Neuronal stem cell (in vitro differentiated cells): ENCODE measurements around the gene FOXI1.
"Not testable (repeated sequence)": the region's sequence is repeated elsewhere in the genome, so short reads cannot be mapped to it uniquely, and the experiment has no call there.

Experiments
- DNase-seq: peaks from one replicate; pipeline ENCODE4 v3.0.0-alpha.2; 2013; ENCODE audit warnings: low spot score
- H2AFZ ChIP-seq: one replicate; pipeline ENCODE4 v1.6.1; 2013; ENCODE audit warnings: mild to moderate bottlenecking, low read length, inconsistent platforms
- H2AK5ac ChIP-seq: 2 replicates; pipeline ENCODE4 v1.6.1; 2013; ENCODE audit warnings: low read depth, mild to moderate bottlenecking, inconsistent platforms, low read length, moderate library complexity, mixed read lengths
- H2BK120ac ChIP-seq: 2 replicates; pipeline ENCODE4 v1.6.1; 2013; ENCODE audit warnings: low read depth, mild to moderate bottlenecking, inconsistent platforms, low read length, moderate library complexity, mixed read lengths
- H2BK12ac ChIP-seq: one replicate; pipeline ENCODE4 v1.6.1; 2013; ENCODE audit warnings: low read length, inconsistent platforms
- H2BK15ac ChIP-seq: 2 replicates; pipeline ENCODE4 v1.6.1; 2013; ENCODE audit warnings: mild to moderate bottlenecking, low read length, inconsistent platforms, mixed read lengths
- H2BK5ac ChIP-seq: one replicate; pipeline ENCODE4 v1.6.1; 2013; ENCODE audit warnings: inconsistent platforms, mild to moderate bottlenecking, low read length, moderate library complexity
- H3K14ac ChIP-seq: one replicate; pipeline ENCODE4 v1.6.1; 2013; ENCODE audit warnings: low read length, inconsistent platforms
- H3K18ac ChIP-seq: 2 replicates; pipeline ENCODE4 v1.6.1; 2013; ENCODE audit warnings: low read length, inconsistent platforms
- H3K23ac ChIP-seq: 2 replicates; pipeline ENCODE4 v1.6.1; 2013; ENCODE audit warnings: low read depth, mild to moderate bottlenecking, mixed read lengths, low read length, inconsistent platforms; ENCODE audit not compliant: poor library complexity
- H3K27ac ChIP-seq: replicated peaks from 3 replicates; pipeline ENCODE4 v1.5.1; 2013; ENCODE audit warnings: low read length, inconsistent platforms
- H3K27me3 ChIP-seq, 3 experiments: 2 replicates each; pipeline ENCODE4 v1.6.1; 2013; ENCODE audit warnings: low read length in 3 of 3, mild to moderate bottlenecking in 2 of 3, inconsistent platforms in 1 of 3, low read depth in 1 of 3, mixed read lengths in 1 of 3, moderate library complexity in 1 of 3; ENCODE audit not compliant: control insufficient read depth in 3 of 3, insufficient read depth in 3 of 3
- H3K36me3 ChIP-seq, 2 donors: replicated peaks in 1 of 2; 2 replicates each; pipeline ENCODE4 v1.6.1; 2013; ENCODE audit warnings: low read length in 2 of 2; ENCODE audit not compliant: control insufficient read depth in 2 of 2, insufficient read depth in 2 of 2
- H3K4ac ChIP-seq: 2 replicates; pipeline ENCODE4 v1.6.1; 2013; ENCODE audit warnings: inconsistent platforms, mild to moderate bottlenecking, low read length, moderate library complexity
- H3K4me1 ChIP-seq, 2 donors: 1 replicate in 1 of 2; 2 replicates in 1 of 2; pipeline ENCODE4 v1.6.1; 2013; ENCODE audit warnings: low read length in 2 of 2, low read depth in 1 of 2; ENCODE audit not compliant: control insufficient read depth in 2 of 2, insufficient read depth in 1 of 2
- H3K4me2 ChIP-seq: one replicate; pipeline ENCODE4 v1.6.1; 2013; ENCODE audit warnings: mild to moderate bottlenecking, low read length, inconsistent platforms; ENCODE audit not compliant: insufficient read depth, poor library complexity, severe bottlenecking
- H3K4me3 ChIP-seq, 2 donors: 2 replicates each; pipeline ENCODE4 v1.5.1; 2013; ENCODE audit warnings: low read length in 2 of 2, mild to moderate bottlenecking in 2 of 2, inconsistent platforms in 1 of 2, moderate library complexity in 1 of 2
- H3K79me1 ChIP-seq: one replicate; pipeline ENCODE4 v1.6.1; 2013; ENCODE audit warnings: low read depth, mild to moderate bottlenecking, inconsistent platforms, low read length, moderate library complexity
- H3K9ac ChIP-seq: one replicate; pipeline ENCODE4 v1.6.1; 2013; ENCODE audit warnings: mild to moderate bottlenecking, low read depth, low read length, inconsistent platforms; ENCODE audit not compliant: poor library complexity
- H3K9me3 ChIP-seq, 2 donors: replicated peaks in 1 of 2; 2 replicates each; pipeline versions ENCODE3 to v1.6.1; 2013; ENCODE audit warnings: low read length in 2 of 2, mild to moderate bottlenecking in 2 of 2, inconsistent platforms in 1 of 2, low read depth in 1 of 2, mixed read lengths in 1 of 2, moderate library complexity in 1 of 2; ENCODE audit not compliant: control insufficient read depth in 2 of 2, insufficient read depth in 1 of 2
- H4K8ac ChIP-seq: one replicate; pipeline ENCODE4 v1.6.1; 2013; ENCODE audit warnings: low read depth, mild to moderate bottlenecking, inconsistent platforms, low read length, moderate library complexity
- H4K91ac ChIP-seq: one replicate; pipeline ENCODE4 v1.6.1; 2013; ENCODE audit warnings: low read length, low read depth, mild to moderate bottlenecking, inconsistent platforms; ENCODE audit not compliant: poor library complexity
- WGBS, 2 donors: extraction: QIAGEN DNeasy Blood & Tissue Kit; methylation state at CpG; one replicate each; pipeline ENCODE4 v1.1.7; 2013; ENCODE audit warnings: missing lambda C conversion rate in 2 of 2, mixed read lengths in 1 of 2; ENCODE audit not compliant: insufficient read length in 2 of 2, insufficient replicate concordance in 1 of 2; ENCODE audit errors: extremely low coverage in 2 of 2; 5-methylcytosine and 5-hydroxymethylcytosine counted together

Gene FOXI1

GRCh38 chr5:170138273-170138672 lies 32.6 kb downstream of the FOXI1 start:
- H3K36me3 ChIP-seq: no peaks in the 10 kb centered on the region
- DNase-seq: no peak
- H3K27me3 ChIP-seq: no peaks in the 10 kb centered on the region
- H3K18ac ChIP-seq: no peak overlapping the region
- H2BK5ac ChIP-seq: no peak overlapping the region
- H3K4me1 ChIP-seq: no peaks in the 10 kb centered on the region
- no peak overlapping the region for H3K4me3 ChIP-seq
- no CpG with 5 or more reads among the region's 4 CpGs for WGBS, 2 donors
- H4K91ac ChIP-seq: no peak overlapping the region
- H2AFZ ChIP-seq: no peak overlapping the region
- H3K79me1 ChIP-seq: no peaks in the 10 kb centered on the region
- no peak overlapping the region for H2BK120ac ChIP-seq
- no peak overlapping the region for H2AK5ac ChIP-seq
- no peak overlapping the region for H3K27ac ChIP-seq
- H2BK12ac ChIP-seq: no peak overlapping the region
- no peak overlapping the region for H4K8ac ChIP-seq
- H3K23ac ChIP-seq: no peak overlapping the region
- H2BK15ac ChIP-seq: no peak overlapping the region
- no peak overlapping the region for H3K9ac ChIP-seq
- H3K14ac ChIP-seq: no peak overlapping the region
- H3K4ac ChIP-seq: no peak overlapping the region
- no peaks in the 10 kb centered on the region for H3K9me3 ChIP-seq
- no peak overlapping the region for H3K4me2 ChIP-seq

DNA sequence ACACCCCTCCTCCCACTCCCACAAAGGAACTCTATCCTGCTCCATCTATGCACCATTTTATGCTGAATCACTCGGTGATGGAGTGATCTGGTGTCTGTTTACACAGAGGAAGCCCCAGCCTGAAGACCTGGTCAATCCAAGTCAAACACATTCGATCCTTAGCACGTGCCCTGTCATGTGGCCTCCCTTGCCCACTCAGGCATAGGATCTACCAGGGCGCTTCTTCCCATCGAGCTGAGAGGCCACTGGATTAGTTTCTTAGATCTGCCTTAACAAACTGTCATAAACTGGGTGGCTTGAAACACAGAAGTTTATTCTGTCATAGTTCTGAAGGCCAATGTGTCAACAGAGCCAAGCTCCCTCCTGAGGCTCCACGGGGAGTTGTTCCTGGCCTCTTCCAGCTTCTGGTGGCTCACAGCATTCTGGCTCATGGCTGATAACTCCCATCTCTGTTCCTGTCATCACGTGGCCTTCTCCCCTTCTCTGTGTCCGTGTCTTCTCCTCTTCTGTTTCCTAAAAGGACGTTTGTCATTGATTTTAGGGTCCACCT lies 34.2 kb downstream of the FOXI1 start:
- Histone ChIP-seq H3K4me2 (no peak overlapping the region), H3K14ac (no peak overlapping the region), H2BK120ac (no peak overlapping the region), H2BK12ac (no peak overlapping the region), H3K9ac (no peak overlapping the region), H3K23ac (no peak overlapping the region), H4K91ac (no peak overlapping the region), H3K18ac (no peak overlapping the region), H3K4ac (no peak overlapping the region), H4K8ac (no peak overlapping the region), H3K27ac (no peak overlapping the region), H3K4me1 (no peaks in the 10 kb centered on the region), H2BK5ac (no peak overlapping the region), H3K9me3 (no peaks in the 10 kb centered on the region), H2AFZ (no peak overlapping the region), H2AK5ac (no peak overlapping the region), H3K4me3 (no peak overlapping the region), H3K79me1 (no peaks in the 10 kb centered on the region), H3K27me3 (no peaks in the 10 kb centered on the region), H2BK15ac (no peak overlapping the region), H3K36me3 (no peaks in the 10 kb centered on the region)
- WGBS, 2 donors: no CpG with 5 or more reads among the region's 9 CpGs
- no peak for DNase-seq

DNA sequence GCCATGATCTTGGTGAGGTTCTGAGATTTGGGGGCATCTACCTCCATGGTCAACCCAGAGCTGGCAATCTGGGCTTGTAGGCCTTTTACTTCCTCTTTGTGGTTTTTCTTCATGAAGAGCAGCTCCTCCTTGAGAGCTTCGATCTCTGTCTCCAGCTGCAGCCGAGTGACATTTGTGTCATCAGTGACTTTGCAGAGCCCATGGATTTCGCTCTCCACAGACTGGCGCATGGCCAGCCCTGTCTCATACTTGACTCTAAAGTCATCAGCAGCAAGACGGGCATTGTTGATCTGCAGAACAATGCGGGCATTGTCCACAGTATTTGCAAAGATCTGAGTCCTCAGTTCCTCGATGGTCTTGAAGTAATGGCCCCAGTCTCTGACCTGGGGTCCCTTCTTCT lies 35.5 kb downstream of the FOXI1 start:
- H3K4me1 ChIP-seq, H2BK15ac ChIP-seq, H2BK120ac ChIP-seq, H3K27ac ChIP-seq, H3K23ac ChIP-seq, H2AK5ac ChIP-seq, H3K9me3 ChIP-seq, H3K4me2 ChIP-seq, DNase-seq, H3K79me1 ChIP-seq, H3K36me3 ChIP-seq, H3K27me3 ChIP-seq, H2BK12ac ChIP-seq, H3K18ac ChIP-seq, H4K8ac ChIP-seq, H3K4ac ChIP-seq, H2BK5ac ChIP-seq, H3K14ac ChIP-seq, H4K91ac ChIP-seq, H3K9ac ChIP-seq, H3K4me3 ChIP-seq, H2AFZ ChIP-seq: not testable (repeated sequence)
- WGBS, 2 donors: no CpG with 5 or more reads among the region's 7 CpGs

DNA sequence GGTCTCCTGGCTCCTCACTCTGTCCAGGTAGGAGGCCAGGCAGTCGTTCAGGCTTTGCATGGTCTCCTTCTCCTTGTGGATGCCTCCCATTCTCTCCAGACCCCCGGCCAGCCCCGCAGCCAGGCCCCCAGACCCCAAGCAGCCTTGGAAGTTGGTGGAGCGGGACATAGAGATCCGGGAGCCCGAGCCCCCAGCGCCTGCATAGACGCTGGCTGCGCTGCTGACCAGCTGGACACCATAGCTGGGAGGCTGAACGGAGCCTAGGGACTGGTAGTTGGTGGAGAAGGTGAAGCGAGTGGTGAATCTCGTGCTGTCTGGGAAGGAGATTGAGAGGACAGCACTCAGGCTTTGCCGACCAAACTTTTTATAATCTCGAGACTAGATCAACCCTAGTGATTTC lies 35.9 kb downstream of the FOXI1 start:
- Histone ChIP-seq H2BK120ac (no peak overlapping the region), H3K18ac (no peak overlapping the region), H2BK12ac (no peak overlapping the region), H2AFZ (no peak overlapping the region), H3K23ac (no peak overlapping the region), H3K4me2 (no peak overlapping the region), H3K27me3 (no peaks in the 10 kb centered on the region), H3K9me3 (no peaks in the 10 kb centered on the region), H2BK5ac (no peak overlapping the region), H3K4me1 (no peaks in the 10 kb centered on the region), H4K91ac (no peak overlapping the region), H3K27ac (no peak overlapping the region), H3K79me1 (no peaks in the 10 kb centered on the region), H3K4me3 (no peak overlapping the region), H3K36me3 (no peaks in the 10 kb centered on the region), H3K4ac (no peak overlapping the region), H3K14ac (no peak overlapping the region), H4K8ac (no peak overlapping the region), H2AK5ac (no peak overlapping the region), H3K9ac (no peak overlapping the region), H2BK15ac (no peak overlapping the region)
- DNase-seq: no peak
- no CpG with 5 or more reads among the region's 14 CpGs for WGBS, 2 donors
